Heart right ventricle (tissue), 16 donors: Measurements from ENCODE around the gene KRTAP10-1. TPM values are rescaled to one million over a fixed set of nuclear protein-coding genes. Genes with fewer than 3 reads are reported as not detected.

Source experiments
- ATAC-seq, 8 donors: fragments of 200-7000 bp; cut with Tn5 transposase; one replicate each; pipeline ENCODE4 v1.9.1; 2020; ENCODE audit warnings: mild to moderate bottlenecking in 8 of 8, moderate library complexity in 8 of 8, moderate number of reproducible peaks in 1 of 8
- DNase-seq, 2 donors: peaks; one replicate each; pipeline ENCODE4 v3.0.0-alpha.2; 2020
- H3K27ac ChIP-seq, 10 donors: fragments of 200-600 bp; sonication (generic) in 2 of 10; one replicate each; pipeline versions ENCODE4 v1.5.0 to v1.8.0; 2020 to 2022; ENCODE audit warnings: mild to moderate bottlenecking in 3 of 10
- H3K27me3 ChIP-seq, 7 donors: fragments of 200-600 bp; one replicate each; pipeline ENCODE4 v1.8.0; 2021 to 2022; ENCODE audit warnings: mild to moderate bottlenecking in 2 of 7
- H3K36me3 ChIP-seq, 9 donors: fragments of 200-600 bp; sonication (generic) in 1 of 9; one replicate each; pipeline versions ENCODE4 v1.5.0 to v1.8.0; 2020 to 2022; ENCODE audit warnings: mild to moderate bottlenecking in 2 of 9
- H3K4me1 ChIP-seq, 9 donors: fragments of 200-600 bp; sonication (generic) in 1 of 9; one replicate each; pipeline versions ENCODE4 v1.5.0 to v1.8.0; 2020 to 2022; ENCODE audit warnings: mild to moderate bottlenecking in 4 of 9
- H3K4me3 ChIP-seq, 10 donors: fragments of 200-600 bp; sonication (generic) in 2 of 10; one replicate each; pipeline versions ENCODE4 v1.5.0 to v1.8.0; 2020 to 2022; ENCODE audit warnings: mild to moderate bottlenecking in 7 of 10, moderate library complexity in 2 of 10
- H3K9me3 ChIP-seq, 11 donors: fragments of 200-600 bp in 10 of 11; sonication (generic) in 2 of 11; one replicate each; pipeline versions ENCODE4 v1.5.0 to v1.8.0; 2013 to 2022; ENCODE audit warnings: mild to moderate bottlenecking in 2 of 11, control low read depth in 1 of 11, moderate library complexity in 1 of 11
- WGBS, 2 donors: extraction: QIAGEN DNeasy Blood & Tissue Kit; methylation state at CpG; one replicate each; pipeline ENCODE4 v1.1.7; 2013; ENCODE audit warnings: inconsistent platforms in 1 of 2; 5-methylcytosine and 5-hydroxymethylcytosine counted together
- intact Hi-C, 10 donors: fragments of 100-400 bp; cut with DNase I; formaldehyde crosslinking; loops; one replicate each; pipeline versions ENCODE4 v1.11.1 to v1.14.2; 2022
- polyA plus RNA-seq, 2 donors: library from polyadenylated mRNA; stranded (reverse); fragments of 200-250 nt; gene quantifications; one replicate each; pipeline ENCODE4 v1.2.3, GENCODE V29; 2013
- total RNA-seq, 10 donors: library from RNA; stranded (reverse); fragmentation: NEBNext Ultra II Directional in 3 of 10; extraction: Animal tissue kit (Norgen Biotek cat#: 25700) in 3 of 10; gene quantifications; one replicate each; pipeline versions ENCODE4 v1.2.1 to v1.2.4, GENCODE V29; 2021 to 2023
- TF ChIP-seq, protein P1 (sequence below), 9 donors: fragments of 200-600 bp; sonication (generic) in 2 of 9; IDR thresholded peaks; one replicate each; pipeline versions ENCODE4 v1.5.0 to v1.8.0; 2021 to 2022; ENCODE audit warnings: antibody characterized with exemption in 9 of 9, mild to moderate bottlenecking in 5 of 9, moderate library complexity in 1 of 9
- donor health status: Arrhythmogenic right ventricular cardiomyopathy.
- donor health status: ischemic (EF 13 %, LVEDD 7.1; RV severe dilation, severe dysfunction).
- donor health status: healthy with polysubstance abuse.
- donor health status: DM: no; HTN: yes; CAD: no.
- donor health status: DM: no; HTN: no; CAD: no.
- donor health status: ischemic (EF 25% LVEDD 6.9; RV normal size, moderate dysfunction).
- donor health status: ischemic (EF 25% LVEDD 5.7; RV mildly dilated, moderate dysfunction).
- donor health status: healthy.
- donor health status: DM: yes; HTN: yes; CAD: no.
- donor health status: Ischemic cardiomyopathy.
- donor health status: ischemic (EF 35%, LVEDD 5.7; RV mildly dilated, moderate dysfunction).
- donor health status: nonischemic (EF 11% LVEDD 7.7; RV severe dilation, severe dysfunction).
- donor health status: DM: yes; HTN: yes; CAD: no.
- donor health status: PGD.
- donor health status: ischemic (EF 29% LVEDD 5.4; RV normal size, mild dysfunction).
- donor health status: nonischemic (EF 23%, LVEDD 6.1; RV moderate dilation, normal function).

The KRTAP10-1 gene
- total and polyA plus RNA-seq, 12 donors: not detected

DNA sequence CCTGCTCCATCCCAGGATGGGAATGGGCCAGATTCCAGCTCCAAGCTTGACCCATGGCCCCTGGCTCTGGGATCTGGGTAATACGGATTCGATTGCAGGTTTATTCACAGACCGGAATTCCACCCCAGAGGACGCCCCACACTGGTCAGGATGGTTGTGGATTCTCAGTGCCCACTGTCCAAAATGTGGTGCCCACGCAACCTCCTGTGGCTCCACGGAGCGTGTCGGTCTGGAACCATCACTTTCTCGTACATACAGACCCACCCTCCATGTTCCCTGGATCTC, 31.6 kb downstream of the KRTAP10-1 start:
- intact Hi-C loops: loop anchor here in 1 of 10 donors (5.0 kb wide), 1 partner anchor 284 kb away; no protein-coding TSS in a partner anchor
- 79 to 92% methylated on average over 9 of the region's 9 CpGs for WGBS, 2 donors
- DNase-seq (no peak), ATAC-seq (no peak)
- H3K27ac ChIP-seq: no peak overlapping the region
- no peaks in the 10 kb centered on the region for H3K36me3 ChIP-seq
- no peaks in the 10 kb centered on the region for H3K9me3 ChIP-seq
- peaks cover 0 to 49% (median 17%) of the 10 kb centered on the region in 7 donors for H3K27me3 ChIP-seq
- no peak overlapping the region for H3K4me3 ChIP-seq
- peaks cover 0 to 10% (median 6%) of the 10 kb centered on the region in 9 donors for H3K4me1 ChIP-seq
- TF ChIP-seq, protein P1, sequence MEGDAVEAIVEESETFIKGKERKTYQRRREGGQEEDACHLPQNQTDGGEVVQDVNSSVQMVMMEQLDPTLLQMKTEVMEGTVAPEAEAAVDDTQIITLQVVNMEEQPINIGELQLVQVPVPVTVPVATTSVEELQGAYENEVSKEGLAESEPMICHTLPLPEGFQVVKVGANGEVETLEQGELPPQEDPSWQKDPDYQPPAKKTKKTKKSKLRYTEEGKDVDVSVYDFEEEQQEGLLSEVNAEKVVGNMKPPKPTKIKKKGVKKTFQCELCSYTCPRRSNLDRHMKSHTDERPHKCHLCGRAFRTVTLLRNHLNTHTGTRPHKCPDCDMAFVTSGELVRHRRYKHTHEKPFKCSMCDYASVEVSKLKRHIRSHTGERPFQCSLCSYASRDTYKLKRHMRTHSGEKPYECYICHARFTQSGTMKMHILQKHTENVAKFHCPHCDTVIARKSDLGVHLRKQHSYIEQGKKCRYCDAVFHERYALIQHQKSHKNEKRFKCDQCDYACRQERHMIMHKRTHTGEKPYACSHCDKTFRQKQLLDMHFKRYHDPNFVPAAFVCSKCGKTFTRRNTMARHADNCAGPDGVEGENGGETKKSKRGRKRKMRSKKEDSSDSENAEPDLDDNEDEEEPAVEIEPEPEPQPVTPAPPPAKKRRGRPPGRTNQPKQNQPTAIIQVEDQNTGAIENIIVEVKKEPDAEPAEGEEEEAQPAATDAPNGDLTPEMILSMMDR (IDR thresholded peaks at IDR 0.05): no peak

DNA sequence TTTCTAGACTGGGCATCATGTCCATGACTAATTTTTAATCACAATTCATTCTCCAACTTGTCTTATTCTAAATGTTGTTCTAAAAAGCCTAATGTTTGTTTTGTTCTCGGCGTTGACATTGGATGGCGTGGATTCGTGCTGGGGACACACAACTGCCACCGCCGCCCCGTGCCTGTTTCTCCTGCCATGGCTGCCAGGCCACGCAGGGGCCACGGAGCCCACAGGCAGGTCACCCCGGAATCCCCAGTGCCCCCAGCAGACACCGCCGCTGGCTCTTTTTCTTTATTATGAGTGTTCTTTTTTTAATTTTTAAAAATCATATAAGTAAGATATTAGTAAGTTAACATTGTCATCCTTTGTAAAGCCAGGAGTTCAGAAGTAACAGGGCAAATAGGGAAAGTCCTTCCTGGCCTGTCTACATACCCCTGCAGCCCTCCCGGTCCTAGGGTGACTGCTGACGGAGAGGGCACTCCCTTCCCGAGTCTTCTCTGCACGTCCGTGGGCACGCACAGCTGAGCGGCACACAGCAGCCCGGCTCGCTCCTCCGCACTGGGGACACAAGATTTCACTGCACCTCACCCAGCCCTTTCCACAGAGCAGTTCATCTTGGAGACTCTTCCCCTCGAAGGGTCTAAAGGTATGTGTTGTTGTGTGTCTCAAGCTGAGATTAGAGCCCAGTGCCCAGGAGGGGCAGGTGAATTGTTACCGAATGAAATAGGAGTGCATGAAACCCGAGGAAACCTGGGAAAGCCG, 32.1 kb downstream of the KRTAP10-1 start:
- TF ChIP-seq, protein P1 (IDR thresholded peaks at IDR 0.05): no peak
- ATAC-seq (no peak), DNase-seq (no peak)
- Histone ChIP-seq H3K27me3 (peaks cover 0 to 49% (median 17%) of the 10 kb centered on the region in 7 donors), H3K4me1 (peaks cover 0 to 10% (median 6%) of the 10 kb centered on the region in 9 donors), H3K4me3 (no peak overlapping the region), H3K27ac (no peak overlapping the region), H3K9me3 (no peaks in the 10 kb centered on the region), H3K36me3 (no peaks in the 10 kb centered on the region)
- intact Hi-C loops: loop anchor here in 1 of 10 donors (5.0 kb wide), 1 partner anchor 284 kb away; no protein-coding TSS in a partner anchor
- WGBS, 2 donors: 89 to 91% methylated on average over 26 of the region's 26 CpGs

DNA sequence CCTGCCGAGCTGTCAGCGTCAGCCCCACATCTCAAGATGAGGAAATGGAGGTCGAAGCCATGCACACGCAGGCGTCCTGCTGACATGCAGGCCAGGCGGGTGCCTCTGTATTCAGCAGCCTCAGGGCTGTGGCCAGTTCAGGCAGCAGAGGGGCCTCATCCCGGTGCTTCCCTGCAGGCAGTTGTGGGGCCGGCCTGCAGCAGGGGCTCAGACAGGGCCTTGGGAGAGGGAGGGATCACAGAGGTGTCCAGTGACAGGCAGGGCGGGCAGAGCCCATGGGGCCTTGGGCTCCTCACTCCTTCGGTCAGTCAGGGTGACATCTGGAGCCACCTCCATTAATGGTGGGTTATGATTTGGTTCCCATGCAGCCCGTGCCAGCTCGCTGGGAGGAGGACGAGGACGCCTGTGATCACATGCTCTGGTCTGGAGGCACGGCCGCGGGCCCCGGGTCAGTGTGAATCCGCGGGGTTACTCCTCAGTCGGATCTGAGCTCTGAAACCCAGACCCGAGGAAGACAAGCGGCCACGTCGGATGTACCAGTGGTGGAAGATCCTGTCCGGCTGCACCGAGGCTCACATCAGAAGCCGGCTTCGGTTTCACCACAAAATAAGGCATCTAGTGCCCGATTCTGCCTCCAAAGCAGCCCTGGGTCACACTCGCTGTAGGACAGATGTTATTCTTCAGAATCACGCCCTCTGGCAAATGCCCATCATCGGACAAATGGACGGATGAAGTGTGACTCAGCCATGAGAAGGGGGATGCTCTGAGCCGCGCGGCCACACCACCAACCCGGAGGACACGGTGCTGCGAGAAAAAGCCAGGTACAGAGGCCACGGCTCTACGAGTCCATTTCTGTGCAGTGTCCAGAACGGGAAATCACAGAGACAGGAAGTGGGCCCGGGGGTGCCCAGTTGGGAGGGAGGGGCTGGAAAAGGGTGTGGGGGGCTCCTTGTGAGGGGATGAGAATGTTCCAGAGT, 33.4 kb downstream of the KRTAP10-1 start:
- intact Hi-C loops: loop anchor here in 1 of 10 donors (5.0 kb wide), 1 partner anchor 286 kb away; no protein-coding TSS in a partner anchor
- Histone ChIP-seq H3K4me3 (no peak overlapping the region), H3K36me3 (no peaks in the 10 kb centered on the region), H3K9me3 (no peaks in the 10 kb centered on the region), H3K27ac (no peak overlapping the region), H3K4me1 (peaks cover 0 to 10% (median 6%) of the 10 kb centered on the region in 9 donors), H3K27me3 (peaks cover 0 to 44% (median 17%) of the 10 kb centered on the region in 7 donors)
- no peak for ATAC-seq
- no peak for DNase-seq
- TF ChIP-seq, protein P1 (IDR thresholded peaks at IDR 0.05): no peak
- WGBS, 2 donors: 78 to 79% methylated on average over 44 of the region's 44 CpGs

DNA sequence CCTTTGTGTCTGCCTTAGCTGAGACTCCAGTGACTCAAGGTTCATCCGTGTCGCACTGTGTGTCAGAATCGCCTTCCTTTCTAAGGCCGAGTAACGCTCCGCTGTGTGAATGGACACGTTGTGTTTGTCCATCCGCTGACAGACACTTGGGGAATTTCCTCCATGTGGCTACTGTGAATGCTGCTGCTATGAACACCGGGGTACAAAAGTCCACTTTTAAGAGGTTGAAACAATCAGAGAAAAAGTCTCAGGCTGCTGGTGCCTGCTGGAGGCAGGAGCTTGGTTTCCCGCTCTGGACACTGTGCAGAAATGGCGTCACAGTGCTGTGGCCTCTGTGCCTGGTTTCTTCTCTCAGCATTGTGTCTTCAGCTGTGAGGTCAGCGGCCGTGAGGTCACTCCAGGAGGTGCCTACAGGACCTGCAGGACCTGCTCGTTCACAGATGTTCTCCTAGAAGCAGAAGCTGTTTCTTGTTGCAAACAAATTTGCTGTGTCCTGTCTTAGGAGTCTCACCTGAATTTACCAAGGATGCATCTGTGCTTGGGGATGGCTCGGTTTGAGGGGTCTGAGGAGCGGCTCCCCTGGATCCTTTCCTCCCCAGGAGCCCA, 34.2 kb downstream of the KRTAP10-1 start:
- peaks cover 0 to 8% (median 6%) of the 10 kb centered on the region in 9 donors for H3K4me1 ChIP-seq
- H3K4me3 ChIP-seq: no peak overlapping the region
- ATAC-seq (no peak), DNase-seq (no peak)
- H3K27ac ChIP-seq: no peak overlapping the region
- TF ChIP-seq, protein P1 (IDR thresholded peaks at IDR 0.05): no peak
- intact Hi-C loops: loop anchor here in 1 of 10 donors (5.0 kb wide), 1 partner anchor 287 kb away; no protein-coding TSS in a partner anchor
- H3K9me3 ChIP-seq: no peaks in the 10 kb centered on the region
- 81 to 86% methylated on average over 16 of the region's 16 CpGs for WGBS, 2 donors
- H3K27me3 ChIP-seq: peaks cover 0 to 43% (median 16%) of the 10 kb centered on the region in 7 donors
- H3K36me3 ChIP-seq: no peaks in the 10 kb centered on the region
